Measurements from ENCODE around the gene DUSP16. TPM values are rescaled to one million over a fixed set of nuclear protein-coding genes. Genes with fewer than 3 reads are reported as not detected.

Gene DUSP16
- total and polyA plus RNA-seq, 2 of the 8 experiments (the other 6 are each of a cell fraction or from before 2014, with no cell fraction given): 31.6 to 55.9 TPM

DNA sequence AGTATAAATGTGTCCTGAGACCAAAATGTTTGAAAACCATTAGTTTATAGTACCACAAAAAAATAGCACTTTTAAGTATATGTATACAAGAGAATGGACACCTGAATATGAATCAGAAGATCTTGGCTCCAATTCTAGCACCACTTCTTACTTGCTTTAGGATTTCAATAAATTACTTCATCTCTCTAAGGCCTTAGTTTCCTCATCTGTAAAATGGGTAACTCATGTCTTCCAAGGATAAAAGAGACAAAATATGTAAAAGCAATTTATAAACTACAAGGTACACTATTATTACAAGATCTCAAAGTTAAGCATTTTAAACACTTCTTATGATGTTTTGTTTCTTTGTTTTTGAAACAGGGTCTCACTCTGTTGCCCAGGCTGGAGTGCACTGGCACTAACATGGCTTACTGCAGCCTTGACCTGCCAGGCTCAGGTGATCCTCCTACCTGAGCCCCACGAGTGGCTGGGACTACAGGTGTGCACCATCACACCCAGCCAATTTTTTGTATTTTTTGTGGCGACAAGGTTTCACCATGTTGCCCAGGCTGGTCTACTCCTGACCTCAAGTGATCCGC, 9.4 kb downstream of the DUSP16 start:
- H2BK20ac ChIP-seq (ENCODE audit: low read length): no peak overlapping the region
- no peak for FAIRE-seq
- H3K23ac ChIP-seq (ENCODE audit: insufficient read length): no peak overlapping the region
- H4K91ac ChIP-seq (replicated peaks; ENCODE audit: insufficient read length, low read length): no peak overlapping the region
- H2BK120ac ChIP-seq (replicated peaks; ENCODE audit: low read depth, low read length): no peak overlapping the region
- H3K18ac ChIP-seq (ENCODE audit: extremely low read depth, low read length): no peak overlapping the region
- CTCF ChIA-PET (ENCODE audit: partially characterized antibody): no interaction called here
- H3K4ac ChIP-seq (replicated peaks; ENCODE audit: insufficient read length, low read depth, low read length): no peak overlapping the region
- no peak overlapping the region for H2BK15ac ChIP-seq (ENCODE audit: low read length)
- no peak overlapping the region for H4K5ac ChIP-seq (ENCODE audit: insufficient read length, low read depth, low read length)
- no peaks in the 10 kb centered on the region for H3K27me3 ChIP-seq (replicated peaks in 1 of 4; ENCODE audit: control insufficient read depth in 3 of 4, extremely low read depth in 1 of 4, insufficient read depth in 3 of 4, low read length in 3 of 4)
- H2AK5ac ChIP-seq (ENCODE audit: low read depth, low read length): no peak overlapping the region
- H2BK12ac ChIP-seq (ENCODE audit: low read depth, low read length): no peak overlapping the region
- peaks cover 6 to 79% of the 10 kb centered on the region in 2 experiments; a peak in 3 of 4 replicates for H3K79me2 ChIP-seq (ENCODE audit: control insufficient read depth in 1 of 2, insufficient read depth in 2 of 2, low read length in 2 of 2)
- peaks cover 0 to 9% (median 1%) of the 10 kb centered on the region in 4 experiments; a peak in 2 of 8 replicates for H3K36me3 ChIP-seq (ENCODE audit: control insufficient read depth in 2 of 4, insufficient read depth in 4 of 4, low read length in 3 of 4)
- DNase-seq (ENCODE audit: low read depth in 1 of 2, low spot score in 2 of 2): no peak
- no peaks in the 10 kb centered on the region for H4K20me1 ChIP-seq (replicated peaks in 1 of 2; ENCODE audit: control insufficient read depth in 1 of 2, insufficient read depth in 2 of 2, low read length in 2 of 2)
- no peak overlapping the region for H2BK5ac ChIP-seq (ENCODE audit: low read depth, low read length)
- no peaks in the 10 kb centered on the region for H3K23me2 ChIP-seq (ENCODE audit: low read depth, low read length)
- POLR2A ChIA-PET (ENCODE audit: partially characterized antibody): no interaction called here
- no peak overlapping the region for H3K4me2 ChIP-seq (ENCODE audit: insufficient read depth in 1 of 2, low read depth in 2 of 2, low read length in 2 of 2)
- H3K4me3 ChIP-seq (ENCODE audit: extremely low read depth in 1 of 4, insufficient read depth in 2 of 4, low read depth in 3 of 4, low read length in 4 of 4): no peak overlapping the region
- no peak overlapping the region for H3K27ac ChIP-seq (ENCODE audit: low read depth, low read length)
- peaks cover 0 to 3% (median under 1%) of the 10 kb centered on the region in 4 experiments; a peak in 4 of 7 replicates for H3K4me1 ChIP-seq (replicated peaks in 1 of 4; ENCODE audit: control insufficient read depth in 3 of 4, insufficient read depth in 4 of 4, low read length in 3 of 4)
- no peak overlapping the region for H3K9ac ChIP-seq (replicated peaks in 1 of 4; ENCODE audit: extremely low read depth in 1 of 4, low read depth in 3 of 4, low read length in 3 of 4)
- H3K56ac ChIP-seq (replicated peaks; ENCODE audit: insufficient read length, low read depth, low read length): no peak overlapping the region
- 90% methylated on average over 3 of the region's 3 CpGs; no CpG with 5 or more reads in 1 of the 2 experiments for WGBS, 2 experiments (ENCODE audit: extremely low coverage in 1 of 2, insufficient coverage in 1 of 2, insufficient read length in 1 of 2, insufficient replicate concordance in 2 of 2, low coverage in 1 of 2, low lambda C conversion rate in 2 of 2, missing lambda C conversion rate in 1 of 2)
- H3K79me1 ChIP-seq (ENCODE audit: low read depth, low read length): peaks cover 2% of the 10 kb centered on the region; the same call in 1 of the 2 replicates
- H3K14ac ChIP-seq (ENCODE audit: insufficient read length): no peak overlapping the region
- H2AFZ ChIP-seq (ENCODE audit: low read length): no peak overlapping the region
- H3K9me3 ChIP-seq (ENCODE audit: insufficient read depth in 2 of 2, low read depth in 1 of 2, low read length in 1 of 2): no peaks in the 10 kb centered on the region
- peak overlapping the region; percentile 5; the same call in 1 of the 2 replicates for H4K8ac ChIP-seq (ENCODE audit: extremely low read depth, insufficient read depth, low read length)
- no peak for TF ChIP-seq CBX8 (IDR thresholded peaks at IDR 0.05; ENCODE audit: borderline replicate concordance, low read depth, low read length)
- no peak for TF ChIP-seq CHD1 (IDR thresholded peaks at IDR 0.05; ENCODE audit: low read depth, low read length)
- TF ChIP-seq CEBPB (IDR thresholded peaks at IDR 0.05; ENCODE audit: low read depth, low read length): no peak
- no peak for TF ChIP-seq EZH2 (IDR thresholded peaks at IDR 0.05; ENCODE audit: low read depth, low read length, severe bottlenecking)
- TF ChIP-seq, protein P1, sequence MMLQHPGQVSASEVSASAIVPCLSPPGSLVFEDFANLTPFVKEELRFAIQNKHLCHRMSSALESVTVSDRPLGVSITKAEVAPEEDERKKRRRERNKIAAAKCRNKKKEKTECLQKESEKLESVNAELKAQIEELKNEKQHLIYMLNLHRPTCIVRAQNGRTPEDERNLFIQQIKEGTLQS (IDR thresholded peaks at IDR 0.05; ENCODE audit: insufficient read depth, low read depth, low read length): no peak
- TF ChIP-seq HDAC2 (IDR thresholded peaks at IDR 0.05; ENCODE audit: borderline replicate concordance in 1 of 2, low read depth in 2 of 2, low read length in 2 of 2): no peak
- TF ChIP-seq, protein P2, sequence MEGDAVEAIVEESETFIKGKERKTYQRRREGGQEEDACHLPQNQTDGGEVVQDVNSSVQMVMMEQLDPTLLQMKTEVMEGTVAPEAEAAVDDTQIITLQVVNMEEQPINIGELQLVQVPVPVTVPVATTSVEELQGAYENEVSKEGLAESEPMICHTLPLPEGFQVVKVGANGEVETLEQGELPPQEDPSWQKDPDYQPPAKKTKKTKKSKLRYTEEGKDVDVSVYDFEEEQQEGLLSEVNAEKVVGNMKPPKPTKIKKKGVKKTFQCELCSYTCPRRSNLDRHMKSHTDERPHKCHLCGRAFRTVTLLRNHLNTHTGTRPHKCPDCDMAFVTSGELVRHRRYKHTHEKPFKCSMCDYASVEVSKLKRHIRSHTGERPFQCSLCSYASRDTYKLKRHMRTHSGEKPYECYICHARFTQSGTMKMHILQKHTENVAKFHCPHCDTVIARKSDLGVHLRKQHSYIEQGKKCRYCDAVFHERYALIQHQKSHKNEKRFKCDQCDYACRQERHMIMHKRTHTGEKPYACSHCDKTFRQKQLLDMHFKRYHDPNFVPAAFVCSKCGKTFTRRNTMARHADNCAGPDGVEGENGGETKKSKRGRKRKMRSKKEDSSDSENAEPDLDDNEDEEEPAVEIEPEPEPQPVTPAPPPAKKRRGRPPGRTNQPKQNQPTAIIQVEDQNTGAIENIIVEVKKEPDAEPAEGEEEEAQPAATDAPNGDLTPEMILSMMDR (IDR thresholded peaks at IDR 0.05; ENCODE audit: control extremely low read depth in 1 of 3, insufficient read depth in 1 of 3, low read depth in 1 of 3, low read length in 3 of 3): no peak
- no peak for TF ChIP-seq FOSL1 (IDR thresholded peaks at IDR 0.05; ENCODE audit: insufficient read depth, low read depth, low read length)
- TF ChIP-seq POLR2AphosphoS5 (IDR thresholded peaks at IDR 0.05; ENCODE audit: low read depth, low read length): no peak
- no peak for TF ChIP-seq MAFK (IDR thresholded peaks at IDR 0.05; ENCODE audit: low read depth, low read length)
